HG02610 (cell line): ENCODE results near the gene MINAR1.
"Not testable (repeated sequence)": the region's sequence is repeated elsewhere in the genome, so short reads cannot be mapped to it uniquely, and the experiment has no call there.

Source experiments
- ATAC-seq: cut with Tn5 transposase; IDR thresholded peaks from one replicate; pipeline ENCODE4 v1.9.1; 2021; ENCODE audit warnings: mild to moderate bottlenecking, moderate library complexity; ENCODE audit not compliant: unreplicated experiment

Gene MINAR1

GRCh38 chr15:79431636-79432344, at the start of gene MINAR1:
TSS of gene MINAR1 (plus strand) at chr15:79432336. CDS start at chr15:79456148, 23,812 bp downstream.
- ATAC-seq = no peak

GRCh38 chr15:79394231-79394630, 37.9 kb upstream of the MINAR1 start:
- ATAC-seq = no peak

GRCh38 chr15:79396850-79397249, 35.3 kb upstream of the MINAR1 start:
- ATAC-seq = no peak

- no peak for ATAC-seq
Observed at GRCh38 chr15:79397269-79397910, 34.7 kb upstream of the MINAR1 start.

- no peak for ATAC-seq
Observed at GRCh38 chr15:79399606-79400005, 32.5 kb upstream of the MINAR1 start.

GRCh38 chr15:79400650-79401049, 31.5 kb upstream of the MINAR1 start:
- ATAC-seq = no peak

GRCh38 chr15:79401301-79401700, 30.8 kb upstream of the MINAR1 start:
- ATAC-seq = no peak

- no peak for ATAC-seq
Observed at GRCh38 chr15:79402136-79402535, 30.0 kb upstream of the MINAR1 start.

- ATAC-seq = no peak
Observed at GRCh38 chr15:79403501-79403900, 28.6 kb upstream of the MINAR1 start.

GRCh38 chr15:79406210-79406609, 25.9 kb upstream of the MINAR1 start:
- no peak for ATAC-seq

GRCh38 chr15:79408041-79408440, 24.1 kb upstream of the MINAR1 start:
- no peak for ATAC-seq

- no peak for ATAC-seq
Observed at GRCh38 chr15:79410237-79410636, 21.9 kb upstream of the MINAR1 start.

- no peak for ATAC-seq
Observed at GRCh38 chr15:79412010-79412409, 20.1 kb upstream of the MINAR1 start.

- ATAC-seq = no peak
Observed at GRCh38 chr15:79412429-79412828, 19.7 kb upstream of the MINAR1 start.

- no peak for ATAC-seq
Observed at GRCh38 chr15:79416876-79417275, 15.3 kb upstream of the MINAR1 start.

GRCh38 chr15:79418693-79419279, 13.3 kb upstream of the MINAR1 start:
- no peak for ATAC-seq

- no peak for ATAC-seq
Observed at GRCh38 chr15:79425591-79426295, 6.4 kb upstream of the MINAR1 start.

GRCh38 chr15:79426899-79427298, 5.2 kb upstream of the MINAR1 start:
- ATAC-seq = not testable (repeated sequence)

- ATAC-seq = no peak
Observed at GRCh38 chr15:79427781-79428598, 4.1 kb upstream of the MINAR1 start.

GRCh38 chr15:79430901-79431635, 1.1 kb upstream of the MINAR1 start:
- ATAC-seq = no peak
